MM.1S (cell line): ENCODE data around the gene MFAP1.

Source experiments
- DNase-seq: peaks from one replicate; pipeline ENCODE4 v3.0.0-alpha.2; 2015
- H2AFZ ChIP-seq: fragments of 300-600 bp; sonication (generic); 2 replicates; pipeline ENCODE4 v1.6.0; 2016; ENCODE audit warnings: antibody characterized with exemption, low read length
- H3F3A ChIP-seq: fragments of 300-600 bp; sonication (generic); 2 replicates; pipeline ENCODE4 v1.6.1; 2016; ENCODE audit warnings: mild to moderate bottlenecking, antibody characterized with exemption, low read length, moderate library complexity, mixed read lengths; ENCODE audit not compliant: insufficient read depth
- H3K27ac ChIP-seq: fragments of 300-600 bp; sonication (generic); 2 replicates; pipeline ENCODE4 v1.5.1; 2016; ENCODE audit warnings: mild to moderate bottlenecking, low read length
- H3K27me3 ChIP-seq: fragments of 300-600 bp; sonication (generic); replicated peaks from 2 replicates; pipeline ENCODE4 v1.6.0; 2016; ENCODE audit warnings: low read length; ENCODE audit not compliant: insufficient read depth
- H3K36me3 ChIP-seq: fragments of 300-600 bp; sonication (generic); replicated peaks from 2 replicates; pipeline ENCODE4 v1.6.1; 2016; ENCODE audit warnings: mild to moderate bottlenecking, low read length, mixed read lengths; ENCODE audit not compliant: insufficient read depth
- H3K4me1 ChIP-seq: fragments of 300-600 bp; sonication (generic); 2 replicates; pipeline ENCODE4 v1.6.1; 2016; ENCODE audit warnings: low read length, mixed read lengths
- H3K4me2 ChIP-seq: fragments of 300-600 bp; sonication (generic); 2 replicates; pipeline ENCODE4 v1.6.0; 2016; ENCODE audit warnings: low read depth, low read length
- H3K4me3 ChIP-seq: fragments of 300-600 bp; sonication (generic); 2 replicates; pipeline ENCODE4 v1.5.1; 2016; ENCODE audit warnings: low read length, mixed read lengths
- H3K79me2 ChIP-seq: fragments of 300-600 bp; sonication (generic); 2 replicates; pipeline ENCODE4 v1.6.1; 2016; ENCODE audit warnings: mixed run types, low read length, mixed read lengths
- H3K9ac ChIP-seq: fragments of 300-600 bp; sonication (generic); 2 replicates; pipeline ENCODE4 v1.6.1; 2016; ENCODE audit warnings: low read length, mixed read lengths
- H3K9me2 ChIP-seq: fragments of 300-600 bp; sonication (generic); replicated peaks from 2 replicates; pipeline ENCODE4 v1.6.1; 2016; ENCODE audit warnings: mild to moderate bottlenecking, low read length, mixed read lengths; ENCODE audit not compliant: insufficient read depth
- H3K9me3 ChIP-seq: fragments of 300-600 bp; sonication (generic); replicated peaks from 2 replicates; pipeline ENCODE4 v1.6.1; 2016; ENCODE audit warnings: mild to moderate bottlenecking, low read length, mixed read lengths; ENCODE audit not compliant: insufficient read depth
- H4K20me1 ChIP-seq: fragments of 300-600 bp; sonication (generic); 2 replicates; pipeline ENCODE4 v1.6.1; 2016; ENCODE audit warnings: mild to moderate bottlenecking, low read length, moderate library complexity, mixed read lengths; ENCODE audit not compliant: insufficient read depth
- CTCF ChIP-seq: fragments of 300-600 bp; sonication (generic); IDR thresholded peaks from 2 replicates; pipeline ENCODE4 v1.5.1; 2016; ENCODE audit warnings: antibody characterized with exemption, low read length, mixed read lengths
- EZH2 ChIP-seq: fragments of 300-600 bp; sonication (generic); optimal IDR thresholded peaks from 2 replicates; pipeline ENCODE3; 2017; ENCODE audit warnings: low read depth, mild to moderate bottlenecking, antibody characterized with exemption, low read length, mixed read lengths
- EZH2phosphoT487 ChIP-seq: fragments of 300-600 bp; sonication (generic); IDR thresholded peaks from 2 replicates; pipeline ENCODE4 v1.6.1; 2018; ENCODE audit warnings: antibody characterized with exemption, low read length

The MFAP1 gene

DNA sequence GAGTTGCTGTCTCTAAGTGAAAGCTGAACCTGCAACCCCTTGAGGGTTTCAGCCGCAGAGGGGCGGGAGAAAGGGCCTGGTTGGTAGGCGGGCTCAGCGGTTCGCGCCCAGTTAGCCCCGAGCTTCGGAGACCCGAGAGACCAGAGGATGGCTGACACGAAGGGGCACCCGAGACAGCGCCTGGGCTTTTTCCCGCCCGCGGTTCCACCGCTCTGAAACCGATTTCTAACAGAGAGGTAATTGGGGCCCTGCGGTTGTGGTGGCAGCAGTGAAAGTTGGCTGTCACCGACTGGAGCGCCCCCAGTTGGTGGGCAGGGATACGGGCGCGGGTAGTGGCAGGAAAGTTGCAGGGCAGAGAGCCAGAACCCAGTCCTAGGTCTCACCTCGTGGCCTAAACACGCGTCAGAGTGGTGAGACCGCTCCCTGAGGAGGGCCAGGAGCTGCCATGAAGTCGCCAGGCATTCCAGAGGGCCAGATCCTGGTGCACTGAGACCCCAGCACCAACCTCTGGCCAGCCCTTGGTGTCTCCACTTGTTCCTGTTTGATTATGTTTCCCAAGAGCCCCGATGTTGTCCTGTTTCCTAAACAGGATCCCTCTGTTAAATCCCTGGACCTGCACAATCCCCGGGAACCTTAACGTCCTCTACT lies 47.1 kb downstream of the MFAP1 start:
- peak overlapping the region; percentile 83 for H2AFZ ChIP-seq
- no peaks in the 10 kb centered on the region; the same call in 1 of the 2 replicates for H4K20me1 ChIP-seq
- peaks cover 40% of the 10 kb centered on the region for H3K27me3 ChIP-seq
- H3K4me1 ChIP-seq, result peaks cover 3% of the 10 kb centered on the region; the same call in 1 of the 2 replicates
- no peaks in the 10 kb centered on the region for H3K36me3 ChIP-seq
- DNase-seq, result peak; percentile 65
- peak; percentile 82 for TF ChIP-seq CTCF
- no peak for TF ChIP-seq EZH2
- TF ChIP-seq EZH2phosphoT487, result peak; percentile 90; the same call in 1 of the 2 replicates
- peak overlapping the region; percentile 100 for H3K4me2 ChIP-seq
- no peaks in the 10 kb centered on the region for H3K9me2 ChIP-seq
- no peak overlapping the region; the same call in 1 of the 2 replicates for H3K9ac ChIP-seq
- H3K9me3 ChIP-seq, result no peaks in the 10 kb centered on the region
- H3F3A ChIP-seq, result peaks cover 16% of the 10 kb centered on the region; the same call in 1 of the 2 replicates
- H3K27ac ChIP-seq, result no peak overlapping the region
- H3K4me3 ChIP-seq, result peak overlapping the region; percentile 60
- no peaks in the 10 kb centered on the region for H3K79me2 ChIP-seq

DNA sequence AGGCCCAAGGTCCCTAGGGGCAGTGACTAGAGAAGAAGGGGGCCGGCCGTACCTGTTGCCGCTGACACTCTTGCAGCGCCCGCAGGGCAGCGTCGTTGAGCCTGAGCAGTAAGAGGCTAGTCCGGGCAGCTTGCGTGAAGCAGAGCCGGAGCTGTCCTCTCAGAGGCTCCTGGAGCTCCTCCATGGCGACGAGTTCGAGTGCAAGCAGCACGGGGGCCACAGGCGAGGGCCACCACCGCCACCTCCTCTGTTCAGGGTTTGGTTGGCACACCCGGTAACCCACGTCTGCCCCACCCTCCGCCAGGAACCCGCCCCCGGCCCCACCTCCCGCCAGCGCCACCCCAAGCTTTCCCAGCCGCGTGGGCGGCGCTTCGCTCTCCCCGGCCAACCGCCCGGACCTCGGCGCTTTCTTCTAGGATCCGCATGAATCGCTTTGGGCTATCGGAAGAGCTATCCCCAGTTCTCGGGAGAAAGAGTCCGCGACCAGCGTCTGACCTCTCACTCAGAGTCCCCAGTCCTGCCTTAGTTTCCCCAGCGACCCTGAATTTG lies 47.7 kb downstream of the MFAP1 start, which contains the start of gene ELL3:
Gene ELL3 (minus strand): TSS at position 249 of the 549 bp plus-strand sequence. CDS start 65 bp downstream, at position 184.
- no peaks in the 10 kb centered on the region for H3K9me2 ChIP-seq
- DNase-seq, result peak; percentile 52
- H2AFZ ChIP-seq, result peak within 1 kb of the TSS; percentile 83
- no peaks in the 10 kb centered on the region for H3K79me2 ChIP-seq
- H3K9me3 ChIP-seq, result no peaks in the 10 kb centered on the region
- peak within 1 kb of the TSS; percentile 60 for H3K4me3 ChIP-seq
- H3K9ac ChIP-seq, result no peak within 1 kb of the TSS; the same call in 1 of the 2 replicates
- H3K4me1 ChIP-seq, result peaks cover 3% of the 10 kb centered on the region; the same call in 1 of the 2 replicates
- peaks cover 34% of the 10 kb centered on the region for H3K27me3 ChIP-seq
- H4K20me1 ChIP-seq, result no peaks in the 10 kb centered on the region; the same call in 1 of the 2 replicates
- no peak within 1 kb of the TSS for H3K27ac ChIP-seq
- TF ChIP-seq CTCF (no peak), EZH2phosphoT487 (no peak), EZH2 (no peak)
- peaks cover 16% of the 10 kb centered on the region; the same call in 1 of the 2 replicates for H3F3A ChIP-seq
- peaks cover 5% of the 10 kb centered on the region for H3K36me3 ChIP-seq
- peak within 1 kb of the TSS; percentile 100 for H3K4me2 ChIP-seq

GRCh38 chr15:43776101-43776717 lies 48.3 kb downstream of the MFAP1 start:
- no peaks in the 10 kb centered on the region; the same call in 1 of the 2 replicates for H4K20me1 ChIP-seq
- peaks cover 3% of the 10 kb centered on the region; the same call in 1 of the 2 replicates for H3K4me1 ChIP-seq
- no peaks in the 10 kb centered on the region for H3K9me3 ChIP-seq
- no peaks in the 10 kb centered on the region for H3K79me2 ChIP-seq
- peaks cover 9% of the 10 kb centered on the region for H3K36me3 ChIP-seq
- TF ChIP-seq EZH2phosphoT487 (no peak), CTCF (no peak), EZH2 (no peak)
- H2AFZ ChIP-seq, result no peak overlapping the region
- peaks cover 16% of the 10 kb centered on the region; the same call in 1 of the 2 replicates for H3F3A ChIP-seq
- no peaks in the 10 kb centered on the region for H3K9me2 ChIP-seq
- H3K9ac ChIP-seq, result no peak overlapping the region
- peak overlapping the region; percentile 60; the same call in 1 of the 2 replicates for H3K4me3 ChIP-seq
- peaks cover 28% of the 10 kb centered on the region for H3K27me3 ChIP-seq
- no peak for DNase-seq
- H3K4me2 ChIP-seq, result peak overlapping the region; percentile 100; the same call in 1 of the 2 replicates
- no peak overlapping the region for H3K27ac ChIP-seq
